ENCODE results near the gene MYO1A. TPM values are rescaled to one million over a fixed set of nuclear protein-coding genes. Genes with fewer than 3 reads are reported as not detected.
A peak's percentile ranks its signal among the peaks of the same experiment; 100 is the strongest.
"Not testable (repeated sequence)": the region's sequence is repeated elsewhere in the genome, so short reads cannot be mapped to it uniquely, and the experiment has no call there.

MYO1A gene
- total RNA-seq, 1 experiment from 2014 or later: not detected

GRCh38 chr12:56995930-56996496, 53.9 kb downstream of the MYO1A start:
- H3K36me3 ChIP-seq: peaks cover 24% of the 10 kb centered on the region
- no peaks in the 10 kb centered on the region for H3K9me3 ChIP-seq
- H3K4me3 ChIP-seq: no peak overlapping the region
- DNase-seq: no peak
- H3K27me3 ChIP-seq: no peaks in the 10 kb centered on the region

- Histone ChIP-seq H3K9me3 (no peaks in the 10 kb centered on the region; the same call in 1 of the 2 replicates), H3K36me3 (peaks cover 18% of the 10 kb centered on the region), H3K27me3 (no peaks in the 10 kb centered on the region), H3K4me3 (no peak overlapping the region)
- no peak for DNase-seq
These were observed 54.6 kb downstream of the MYO1A start for GRCh38 chr12:56995201-56995929.

GRCh38 chr12:56994231-56994746, 55.6 kb downstream of the MYO1A start:
- Histone ChIP-seq H3K36me3 (peaks cover 9% of the 10 kb centered on the region), H3K27me3 (no peaks in the 10 kb centered on the region), H3K9me3 (peaks cover 3% of the 10 kb centered on the region; the same call in 1 of the 2 replicates), H3K4me3 (no peak overlapping the region)
- DNase-seq: no peak

- peaks cover 3% of the 10 kb centered on the region; the same call in 1 of the 2 replicates for H3K9me3 ChIP-seq
- peaks cover 4% of the 10 kb centered on the region for H3K36me3 ChIP-seq
- no peak overlapping the region for H3K4me3 ChIP-seq
- no peak for DNase-seq
- no peaks in the 10 kb centered on the region for H3K27me3 ChIP-seq
These were observed 56.6 kb downstream of the MYO1A start for GRCh38 chr12:56993346-56993745.

GRCh38 chr12:56991319-56992246, 58.3 kb downstream of the MYO1A start:
- DNase-seq: peak; percentile 34
- no peak overlapping the region for H3K4me3 ChIP-seq
- H3K36me3 ChIP-seq: no peaks in the 10 kb centered on the region
- H3K27me3 ChIP-seq: no peaks in the 10 kb centered on the region
- H3K9me3 ChIP-seq: peaks cover 3% of the 10 kb centered on the region; the same call in 1 of the 2 replicates

GRCh38 chr12:56990648-56991318, 59.1 kb downstream of the MYO1A start:
- no peaks in the 10 kb centered on the region for H3K27me3 ChIP-seq
- no peak for DNase-seq
- peaks cover 3% of the 10 kb centered on the region; the same call in 1 of the 2 replicates for H3K9me3 ChIP-seq
- no peak overlapping the region for H3K4me3 ChIP-seq
- no peaks in the 10 kb centered on the region for H3K36me3 ChIP-seq

- Histone ChIP-seq H3K36me3 (no peaks in the 10 kb centered on the region), H3K9me3 (peaks cover 3% of the 10 kb centered on the region; the same call in 1 of the 2 replicates), H3K4me3 (no peak overlapping the region), H3K27me3 (no peaks in the 10 kb centered on the region)
- no peak for DNase-seq
These were observed 59.9 kb downstream of the MYO1A start for GRCh38 chr12:56989861-56990610.

GRCh38 chr12:56988207-56988739, 61.7 kb downstream of the MYO1A start:
- no peak overlapping the region for H3K4me3 ChIP-seq
- no peaks in the 10 kb centered on the region for H3K27me3 ChIP-seq
- H3K9me3 ChIP-seq: peaks cover 3% of the 10 kb centered on the region; the same call in 1 of the 2 replicates
- no peak for DNase-seq
- H3K36me3 ChIP-seq: no peaks in the 10 kb centered on the region

GRCh38 chr12:56987551-56988053, 62.3 kb downstream of the MYO1A start:
- DNase-seq: peak; percentile 63
- no peaks in the 10 kb centered on the region for H3K27me3 ChIP-seq

GRCh38 chr12:56987011-56987410, 62.9 kb downstream of the MYO1A start:
- DNase-seq: no peak
- Histone ChIP-seq H3K9me3 (peaks cover 3% of the 10 kb centered on the region; the same call in 1 of the 2 replicates), H3K4me3 (no peak overlapping the region), H3K36me3 (no peaks in the 10 kb centered on the region), H3K27me3 (no peaks in the 10 kb centered on the region)

More at GRCh38 chr12:56987551-56988053, 62.3 kb downstream of the MYO1A start:
- H3K36me3 ChIP-seq: no peaks in the 10 kb centered on the region
- peaks cover 3% of the 10 kb centered on the region; the same call in 1 of the 2 replicates for H3K9me3 ChIP-seq
- H3K4me3 ChIP-seq: no peak overlapping the region

GRCh38 chr12:56985714-56986113, 64.2 kb downstream of the MYO1A start:
- not testable (repeated sequence) for H3K9me3 ChIP-seq, H3K27me3 ChIP-seq, H3K4me3 ChIP-seq, H3K36me3 ChIP-seq
- peak; percentile 51 for DNase-seq

GRCh38 chr12:56983386-56983785, 66.5 kb downstream of the MYO1A start:
- Histone ChIP-seq H3K4me3 (no peak overlapping the region), H3K36me3 (no peaks in the 10 kb centered on the region), H3K9me3 (no peaks in the 10 kb centered on the region), H3K27me3 (no peaks in the 10 kb centered on the region)
- no peak for DNase-seq

GRCh38 chr12:56982578-56983236, 67.2 kb downstream of the MYO1A start:
- H3K4me3 ChIP-seq: not testable (repeated sequence)

GRCh38 chr12:56980941-56981530, 68.9 kb downstream of the MYO1A start:
- Histone ChIP-seq H3K4me3 (no peak overlapping the region), H3K36me3 (no peaks in the 10 kb centered on the region), H3K27me3 (no peaks in the 10 kb centered on the region), H3K9me3 (no peaks in the 10 kb centered on the region)
- DNase-seq: no peak

More at GRCh38 chr12:56982578-56983236, 67.2 kb downstream of the MYO1A start:
- not testable (repeated sequence) for H3K36me3 ChIP-seq, H3K27me3 ChIP-seq, DNase-seq, H3K9me3 ChIP-seq
